Fibroblast of lung (primary cell): ENCODE measurements around the gene TCFL5.

Experiments used
- EZH2 ChIP-seq: IDR thresholded peaks from 2 replicates; pipeline ENCODE4 v1.5.1; 2012; ENCODE audit warnings: low read length, control low read depth, mild to moderate bottlenecking; ENCODE audit errors: missing control alignments
- TF ChIP-seq, protein P1 (sequence below), 2 donors: IDR thresholded peaks in 1 of 2; conservative IDR thresholded peaks in 1 of 2; 1 replicate in 1 of 2; 2 replicates in 1 of 2; pipeline ENCODE4 v1.5.1; 2011 to 2012; ENCODE audit warnings: low read length in 2 of 2, control low read depth in 1 of 2, inconsistent platforms in 1 of 2, low read depth in 1 of 2, mild to moderate bottlenecking in 1 of 2

DNA sequence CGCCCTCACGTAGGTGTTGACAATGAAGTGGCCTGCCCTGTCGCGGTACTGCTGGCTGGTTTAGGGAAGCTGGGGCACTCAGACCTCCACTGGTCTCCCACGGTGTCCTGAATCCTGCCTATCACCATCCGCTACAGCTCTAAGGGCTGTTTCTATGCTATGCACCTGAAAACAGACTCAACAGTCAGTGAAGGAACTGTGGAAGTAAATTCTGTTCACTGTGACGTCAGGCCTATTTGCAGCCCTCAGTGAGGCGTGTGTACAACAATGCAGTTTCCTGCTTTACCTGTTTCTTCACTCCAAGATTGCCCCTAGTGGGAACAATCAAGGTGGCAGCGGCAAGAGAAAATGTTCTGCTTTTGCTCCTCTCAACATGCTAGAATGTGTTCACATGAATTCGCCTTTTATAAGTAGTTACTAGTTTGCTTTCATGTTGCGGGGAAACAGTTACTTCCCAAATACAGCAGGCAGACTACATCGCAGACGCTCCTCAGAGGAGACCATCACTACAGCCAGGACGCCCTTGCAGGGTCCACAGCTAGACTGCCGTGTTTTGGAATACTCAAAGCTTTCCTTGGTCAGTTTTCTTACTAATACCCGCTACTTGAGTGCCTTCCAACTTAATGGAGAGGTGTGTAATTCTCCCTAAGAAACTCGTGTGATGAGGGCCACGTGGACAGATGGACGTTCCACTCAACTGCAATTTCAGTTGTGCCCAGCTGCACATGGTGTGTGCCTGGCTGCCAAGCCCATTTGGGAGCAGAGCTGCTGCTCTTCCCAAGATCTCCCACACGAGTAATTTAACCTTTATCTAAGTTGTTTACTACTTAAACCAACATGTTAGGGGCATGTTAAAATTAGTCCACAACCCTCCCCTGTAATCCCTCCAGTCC, 39.3 kb upstream of the TCFL5 start:
- TF ChIP-seq, protein P1, sequence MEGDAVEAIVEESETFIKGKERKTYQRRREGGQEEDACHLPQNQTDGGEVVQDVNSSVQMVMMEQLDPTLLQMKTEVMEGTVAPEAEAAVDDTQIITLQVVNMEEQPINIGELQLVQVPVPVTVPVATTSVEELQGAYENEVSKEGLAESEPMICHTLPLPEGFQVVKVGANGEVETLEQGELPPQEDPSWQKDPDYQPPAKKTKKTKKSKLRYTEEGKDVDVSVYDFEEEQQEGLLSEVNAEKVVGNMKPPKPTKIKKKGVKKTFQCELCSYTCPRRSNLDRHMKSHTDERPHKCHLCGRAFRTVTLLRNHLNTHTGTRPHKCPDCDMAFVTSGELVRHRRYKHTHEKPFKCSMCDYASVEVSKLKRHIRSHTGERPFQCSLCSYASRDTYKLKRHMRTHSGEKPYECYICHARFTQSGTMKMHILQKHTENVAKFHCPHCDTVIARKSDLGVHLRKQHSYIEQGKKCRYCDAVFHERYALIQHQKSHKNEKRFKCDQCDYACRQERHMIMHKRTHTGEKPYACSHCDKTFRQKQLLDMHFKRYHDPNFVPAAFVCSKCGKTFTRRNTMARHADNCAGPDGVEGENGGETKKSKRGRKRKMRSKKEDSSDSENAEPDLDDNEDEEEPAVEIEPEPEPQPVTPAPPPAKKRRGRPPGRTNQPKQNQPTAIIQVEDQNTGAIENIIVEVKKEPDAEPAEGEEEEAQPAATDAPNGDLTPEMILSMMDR (conservative IDR thresholded peaks at IDR 0.05 in 1 of 2, IDR thresholded peaks at IDR 0.05 in 1 of 2; ENCODE audit: low read depth in 1 of 2, low read length in 2 of 2) = no peak
- TF ChIP-seq EZH2 = no peak
